SU-DHL-6 (cell line): Measurements from ENCODE around the gene RBM4.

Experiments used
- CTCF ChIP-seq: fragments of 200-600 bp; sonication (generic); IDR thresholded peaks from one replicate; pipeline ENCODE4 v1.5.1; 2017; ENCODE audit warnings: antibody characterized with exemption, mild to moderate bottlenecking, low read length, moderate library complexity; ENCODE audit not compliant: insufficient read depth, poor library complexity, severe bottlenecking
- EZH2phosphoT487 ChIP-seq: fragments of 200-600 bp; sonication (generic), shearing (Covaris generic); conservative IDR thresholded peaks from 2 replicates; pipeline ENCODE4 v1.6.1; 2018; ENCODE audit warnings: mild to moderate bottlenecking, antibody characterized with exemption, low read length, moderate library complexity, mixed read lengths

DNA sequence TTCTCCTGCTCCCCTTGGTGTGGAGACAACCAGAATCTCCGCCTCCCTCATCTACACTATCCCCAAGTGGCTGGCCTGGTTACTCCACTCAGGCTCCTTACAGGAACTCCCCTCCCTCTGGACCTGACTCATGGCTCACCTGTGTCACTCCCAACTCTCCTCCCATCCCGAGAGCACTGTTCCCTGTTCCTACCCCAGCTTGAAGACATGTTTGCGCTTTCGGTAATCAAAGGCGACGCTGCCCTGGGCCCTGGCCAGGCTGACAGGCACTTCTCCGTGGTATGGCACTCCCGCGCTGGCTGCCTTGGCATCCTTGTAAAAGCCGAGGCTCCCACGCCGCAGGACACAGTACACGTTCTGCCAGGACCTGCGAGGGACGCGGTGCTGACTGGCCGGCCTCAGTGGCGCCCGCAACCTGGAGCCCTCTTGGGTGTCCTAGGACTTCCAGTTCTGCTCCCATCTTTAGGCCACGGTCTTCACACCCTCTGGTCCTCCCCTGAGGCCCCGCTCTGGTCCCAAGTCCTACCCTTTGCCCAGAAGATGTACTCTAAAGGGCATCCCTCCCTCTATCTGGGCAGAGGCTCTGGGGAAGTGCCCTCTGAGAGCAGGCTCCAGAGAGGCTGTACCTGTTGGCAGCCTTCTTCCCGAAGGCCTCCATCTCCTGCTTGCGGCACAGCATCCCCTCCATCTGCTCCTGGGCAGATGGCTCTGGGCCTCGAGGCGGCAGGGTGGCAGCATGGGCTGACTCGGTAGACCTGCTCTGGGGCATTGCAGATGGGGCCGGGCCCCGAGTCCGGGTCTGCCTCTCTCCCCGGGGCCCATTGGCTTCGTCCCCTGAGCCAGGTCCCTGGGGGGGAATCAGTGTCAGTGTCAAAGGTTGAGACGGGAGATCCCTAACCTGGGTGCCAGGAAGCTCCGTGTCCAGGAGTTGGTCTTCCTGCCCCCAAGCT is 48.6 kb downstream of the RBM4 start:
- no peak for TF ChIP-seq CTCF
- no peak for TF ChIP-seq EZH2phosphoT487
